ENCODE data around the gene WSCD2. TPM values are rescaled to one million over a fixed set of nuclear protein-coding genes. Genes with fewer than 3 reads are reported as not detected.

WSCD2 gene
- polyA plus RNA-seq, 1 donor from 2014 or later: 5.8 TPM

- Histone ChIP-seq H3K36me3 (ENCODE audit: insufficient read depth, low read length) (no peaks in the 10 kb centered on the region), H3K4me3 (ENCODE audit: low read length) (no peak overlapping the region), H3K9me2 (ENCODE audit: insufficient read depth, low read length) (no peaks in the 10 kb centered on the region), H3F3A (ENCODE audit: insufficient read depth, low read length, poor library complexity, severe bottlenecking) (no peaks in the 10 kb centered on the region), H4K20me1 (ENCODE audit: insufficient read depth) (no peaks in the 10 kb centered on the region), H3K27me3 (ENCODE audit: insufficient read depth, low read depth, low read length) (no peaks in the 10 kb centered on the region), H3K27ac (ENCODE audit: low read length) (no peak overlapping the region), H3K4me2 (ENCODE audit: low read length) (no peak overlapping the region), H3K9ac (ENCODE audit: low read length) (no peak overlapping the region), H3K79me2 (replicated peaks; ENCODE audit: insufficient read depth, low read length) (no peaks in the 10 kb centered on the region), H3K9me3 (ENCODE audit: low read length) (no peaks in the 10 kb centered on the region), H2AFZ (ENCODE audit: low read depth, low read length) (no peak overlapping the region)
- TF ChIP-seq EZH2 (IDR thresholded peaks at IDR 0.05; ENCODE audit: borderline replicate concordance, insufficient read depth, low read length, poor library complexity, severe bottlenecking) (no peak), MXI1 (conservative IDR thresholded peaks at IDR 0.05; ENCODE audit: poor library complexity, severe bottlenecking) (no peak), TAF1 (IDR thresholded peaks at IDR 0.05; ENCODE audit: low read depth) (no peak)
- TF ChIP-seq, protein P1, sequence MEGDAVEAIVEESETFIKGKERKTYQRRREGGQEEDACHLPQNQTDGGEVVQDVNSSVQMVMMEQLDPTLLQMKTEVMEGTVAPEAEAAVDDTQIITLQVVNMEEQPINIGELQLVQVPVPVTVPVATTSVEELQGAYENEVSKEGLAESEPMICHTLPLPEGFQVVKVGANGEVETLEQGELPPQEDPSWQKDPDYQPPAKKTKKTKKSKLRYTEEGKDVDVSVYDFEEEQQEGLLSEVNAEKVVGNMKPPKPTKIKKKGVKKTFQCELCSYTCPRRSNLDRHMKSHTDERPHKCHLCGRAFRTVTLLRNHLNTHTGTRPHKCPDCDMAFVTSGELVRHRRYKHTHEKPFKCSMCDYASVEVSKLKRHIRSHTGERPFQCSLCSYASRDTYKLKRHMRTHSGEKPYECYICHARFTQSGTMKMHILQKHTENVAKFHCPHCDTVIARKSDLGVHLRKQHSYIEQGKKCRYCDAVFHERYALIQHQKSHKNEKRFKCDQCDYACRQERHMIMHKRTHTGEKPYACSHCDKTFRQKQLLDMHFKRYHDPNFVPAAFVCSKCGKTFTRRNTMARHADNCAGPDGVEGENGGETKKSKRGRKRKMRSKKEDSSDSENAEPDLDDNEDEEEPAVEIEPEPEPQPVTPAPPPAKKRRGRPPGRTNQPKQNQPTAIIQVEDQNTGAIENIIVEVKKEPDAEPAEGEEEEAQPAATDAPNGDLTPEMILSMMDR (IDR thresholded peaks at IDR 0.05; ENCODE audit: poor library complexity, severe bottlenecking): no peak
These were observed 79.0 kb downstream of the WSCD2 start for GRCh38 chr12:108207791-108208730.

GRCh38 chr12:108210001-108210400, 80.9 kb downstream of the WSCD2 start:
- no peak overlapping the region for H2AFZ ChIP-seq (ENCODE audit: low read depth, low read length)
- no peak overlapping the region for H3K9ac ChIP-seq (ENCODE audit: low read length)
- H3K27ac ChIP-seq (ENCODE audit: low read length): no peak overlapping the region
- no peak overlapping the region for H3K4me2 ChIP-seq (ENCODE audit: low read length)
- no peaks in the 10 kb centered on the region for H3F3A ChIP-seq (ENCODE audit: insufficient read depth, low read length, poor library complexity, severe bottlenecking)
- no peaks in the 10 kb centered on the region for H3K9me2 ChIP-seq (ENCODE audit: insufficient read depth, low read length)
- no peaks in the 10 kb centered on the region for H3K9me3 ChIP-seq (ENCODE audit: low read length)
- H4K20me1 ChIP-seq (ENCODE audit: insufficient read depth): no peaks in the 10 kb centered on the region
- no peak overlapping the region for H3K4me3 ChIP-seq (ENCODE audit: low read length)
- TF ChIP-seq MXI1 (conservative IDR thresholded peaks at IDR 0.05; ENCODE audit: poor library complexity, severe bottlenecking): no peak
- TF ChIP-seq EZH2 (IDR thresholded peaks at IDR 0.05; ENCODE audit: borderline replicate concordance, insufficient read depth, low read length, poor library complexity, severe bottlenecking): no peak
- no peak for TF ChIP-seq SMC3 (conservative IDR thresholded peaks at IDR 0.05; ENCODE audit: poor library complexity)
- TF ChIP-seq TAF1 (IDR thresholded peaks at IDR 0.05; ENCODE audit: low read depth): no peak
- TF ChIP-seq, protein P1 (IDR thresholded peaks at IDR 0.05; ENCODE audit: poor library complexity, severe bottlenecking): no peak
- no peak for TF ChIP-seq EP300 (conservative IDR thresholded peaks at IDR 0.05; ENCODE audit: poor library complexity, severe bottlenecking)
- TF ChIP-seq RAD21 (conservative IDR thresholded peaks at IDR 0.05): no peak
- no peak for TF ChIP-seq POLR2AphosphoS5 (IDR thresholded peaks at IDR 0.05)
- TF ChIP-seq, protein P2, sequence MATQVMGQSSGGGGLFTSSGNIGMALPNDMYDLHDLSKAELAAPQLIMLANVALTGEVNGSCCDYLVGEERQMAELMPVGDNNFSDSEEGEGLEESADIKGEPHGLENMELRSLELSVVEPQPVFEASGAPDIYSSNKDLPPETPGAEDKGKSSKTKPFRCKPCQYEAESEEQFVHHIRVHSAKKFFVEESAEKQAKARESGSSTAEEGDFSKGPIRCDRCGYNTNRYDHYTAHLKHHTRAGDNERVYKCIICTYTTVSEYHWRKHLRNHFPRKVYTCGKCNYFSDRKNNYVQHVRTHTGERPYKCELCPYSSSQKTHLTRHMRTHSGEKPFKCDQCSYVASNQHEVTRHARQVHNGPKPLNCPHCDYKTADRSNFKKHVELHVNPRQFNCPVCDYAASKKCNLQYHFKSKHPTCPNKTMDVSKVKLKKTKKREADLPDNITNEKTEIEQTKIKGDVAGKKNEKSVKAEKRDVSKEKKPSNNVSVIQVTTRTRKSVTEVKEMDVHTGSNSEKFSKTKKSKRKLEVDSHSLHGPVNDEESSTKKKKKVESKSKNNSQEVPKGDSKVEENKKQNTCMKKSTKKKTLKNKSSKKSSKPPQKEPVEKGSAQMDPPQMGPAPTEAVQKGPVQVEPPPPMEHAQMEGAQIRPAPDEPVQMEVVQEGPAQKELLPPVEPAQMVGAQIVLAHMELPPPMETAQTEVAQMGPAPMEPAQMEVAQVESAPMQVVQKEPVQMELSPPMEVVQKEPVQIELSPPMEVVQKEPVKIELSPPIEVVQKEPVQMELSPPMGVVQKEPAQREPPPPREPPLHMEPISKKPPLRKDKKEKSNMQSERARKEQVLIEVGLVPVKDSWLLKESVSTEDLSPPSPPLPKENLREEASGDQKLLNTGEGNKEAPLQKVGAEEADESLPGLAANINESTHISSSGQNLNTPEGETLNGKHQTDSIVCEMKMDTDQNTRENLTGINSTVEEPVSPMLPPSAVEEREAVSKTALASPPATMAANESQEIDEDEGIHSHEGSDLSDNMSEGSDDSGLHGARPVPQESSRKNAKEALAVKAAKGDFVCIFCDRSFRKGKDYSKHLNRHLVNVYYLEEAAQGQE (IDR thresholded peaks at IDR 0.05; ENCODE audit: borderline replicate concordance): no peak
- no peaks in the 10 kb centered on the region for H3K36me3 ChIP-seq (ENCODE audit: insufficient read depth, low read length)
- H3K79me2 ChIP-seq (replicated peaks; ENCODE audit: insufficient read depth, low read length): no peaks in the 10 kb centered on the region
- no peaks in the 10 kb centered on the region for H3K27me3 ChIP-seq (ENCODE audit: insufficient read depth, low read depth, low read length)

All from neural cell (in vitro differentiated cells).